OCI-LY1 (cell line): ENCODE measurements around the gene TAF11L11.
"Not testable (repeated sequence)": the region's sequence is repeated elsewhere in the genome, so short reads cannot be mapped to it uniquely, and the experiment has no call there.

Experiments used
- H2AFZ ChIP-seq: fragments of 200-600 bp; sonication (generic), shearing (Covaris generic); 2 replicates; pipeline ENCODE4 v1.6.0; 2014; ENCODE audit warnings: antibody characterized with exemption, mild to moderate bottlenecking, low read length
- H3F3A ChIP-seq: fragments of 200-600 bp; sonication (generic), shearing (Covaris generic); 2 replicates; pipeline ENCODE4 v1.6.0; 2014; ENCODE audit warnings: mild to moderate bottlenecking, antibody characterized with exemption, low read length, moderate library complexity; ENCODE audit not compliant: insufficient read depth
- H3K27ac ChIP-seq: fragments of 200-600 bp; sonication (generic); 2 replicates; pipeline ENCODE4 v1.5.1; 2014; ENCODE audit warnings: low read length, mixed run types, mild to moderate bottlenecking, low read depth; ENCODE audit not compliant: poor library complexity, severe bottlenecking
- H3K27me3 ChIP-seq: fragments of 200-600 bp; sonication (generic); 2 replicates; pipeline ENCODE4 v1.6.0; 2014; ENCODE audit warnings: antibody characterized with exemption, mild to moderate bottlenecking, low read length, moderate library complexity; ENCODE audit not compliant: insufficient read depth
- H3K36me3 ChIP-seq: fragments of 200-600 bp; sonication (generic); 2 replicates; pipeline ENCODE4 v1.6.1; 2014; ENCODE audit warnings: mild to moderate bottlenecking, antibody characterized with exemption, low read length, moderate library complexity, mixed read lengths; ENCODE audit not compliant: insufficient read depth
- H3K4me1 ChIP-seq: fragments of 200-600 bp; sonication (generic); 2 replicates; pipeline ENCODE4 v1.5.1; 2014; ENCODE audit warnings: mild to moderate bottlenecking, low read length, moderate library complexity; ENCODE audit not compliant: insufficient read depth, severe bottlenecking
- H3K4me2 ChIP-seq: fragments of 200-600 bp; sonication (generic), shearing (Covaris generic); 2 replicates; pipeline ENCODE4 v1.6.1; 2014; ENCODE audit warnings: low read length
- H3K4me3 ChIP-seq: fragments of 200-600 bp; sonication (generic); 2 replicates; pipeline ENCODE4 v1.5.1; 2014; ENCODE audit warnings: low read length, low read depth, mild to moderate bottlenecking, mixed read lengths; ENCODE audit not compliant: poor library complexity, severe bottlenecking
- H3K79me2 ChIP-seq: fragments of 200-600 bp; shearing (Covaris generic); 2 replicates; pipeline ENCODE4 v1.6.1; 2016; ENCODE audit warnings: mixed run types, low read length, mixed read lengths; ENCODE audit not compliant: insufficient read depth
- H3K9ac ChIP-seq: fragments of 200-600 bp; sonication (generic), shearing (Covaris generic); 2 replicates; pipeline ENCODE4 v1.6.1; 2014; ENCODE audit warnings: mild to moderate bottlenecking, low read length, mixed read lengths
- H3K9me2 ChIP-seq: fragments of 200-600 bp; sonication (generic), shearing (Covaris generic); 2 replicates; pipeline ENCODE4 v1.6.1; 2014; ENCODE audit warnings: low read depth, mild to moderate bottlenecking, low read length, mixed read lengths
- H3K9me3 ChIP-seq: fragments of 200-600 bp; shearing (Covaris generic); 2 replicates; pipeline ENCODE4 v1.6.1; 2014; ENCODE audit warnings: low read length, mixed read lengths
- H4K20me1 ChIP-seq: fragments of 200-600 bp; sonication (generic), shearing (Covaris generic); 2 replicates; pipeline ENCODE4 v1.6.0; 2016; ENCODE audit warnings: mild to moderate bottlenecking, low read length; ENCODE audit not compliant: insufficient read depth
- CTCF ChIP-seq: fragments of 200-600 bp; sonication (generic), shearing (Covaris generic); IDR thresholded peaks from 2 replicates; pipeline ENCODE4 v1.5.1; 2017; ENCODE audit warnings: mild to moderate bottlenecking, antibody characterized with exemption, low read length, moderate library complexity, mixed read lengths
- EZH2 ChIP-seq: fragments of 200-600 bp; sonication (generic), shearing (Covaris generic); IDR thresholded peaks from 2 replicates; pipeline ENCODE4 v1.8.0; 2017; ENCODE audit warnings: borderline replicate concordance, mixed run types, mild to moderate bottlenecking, antibody characterized with exemption, low read length, moderate library complexity, mixed read lengths

Gene TAF11L11

DNA sequence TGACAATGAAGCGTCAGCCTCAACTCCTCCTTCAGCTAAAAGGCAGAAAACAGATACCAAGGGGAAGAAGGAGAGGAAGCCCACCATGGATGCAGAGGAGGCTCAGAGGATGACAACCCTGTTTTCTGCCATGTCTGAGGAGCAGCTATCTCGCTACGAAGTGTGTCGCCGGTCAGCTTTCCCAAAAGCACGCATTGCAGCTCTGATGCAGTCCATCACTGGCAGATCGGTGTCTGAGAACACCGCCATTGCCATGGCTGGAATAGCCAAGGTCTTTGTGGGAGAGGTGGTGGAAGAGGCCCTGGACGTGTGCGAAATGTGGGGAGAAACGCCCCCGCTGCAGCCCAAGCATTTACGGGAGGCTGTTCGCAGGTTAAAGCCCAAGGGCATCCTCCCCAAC lies 968 bp downstream of the TAF11L11 start:
- no peaks in the 10 kb centered on the region for H3K4me1 ChIP-seq
- H3K9ac ChIP-seq = no peak overlapping the region
- TF ChIP-seq CTCF = no peak
- no peak for TF ChIP-seq EZH2
- H3K9me2 ChIP-seq = no peaks in the 10 kb centered on the region
- H4K20me1 ChIP-seq = no peaks in the 10 kb centered on the region
- no peaks in the 10 kb centered on the region for H3K79me2 ChIP-seq
- H3K27me3 ChIP-seq = no peaks in the 10 kb centered on the region
- H3F3A ChIP-seq = no peaks in the 10 kb centered on the region
- no peak overlapping the region for H3K4me3 ChIP-seq
- no peak overlapping the region for H3K27ac ChIP-seq
- H3K9me3 ChIP-seq = no peaks in the 10 kb centered on the region
- no peaks in the 10 kb centered on the region for H3K36me3 ChIP-seq
- H3K4me2 ChIP-seq = no peak overlapping the region
- no peak overlapping the region for H2AFZ ChIP-seq

DNA sequence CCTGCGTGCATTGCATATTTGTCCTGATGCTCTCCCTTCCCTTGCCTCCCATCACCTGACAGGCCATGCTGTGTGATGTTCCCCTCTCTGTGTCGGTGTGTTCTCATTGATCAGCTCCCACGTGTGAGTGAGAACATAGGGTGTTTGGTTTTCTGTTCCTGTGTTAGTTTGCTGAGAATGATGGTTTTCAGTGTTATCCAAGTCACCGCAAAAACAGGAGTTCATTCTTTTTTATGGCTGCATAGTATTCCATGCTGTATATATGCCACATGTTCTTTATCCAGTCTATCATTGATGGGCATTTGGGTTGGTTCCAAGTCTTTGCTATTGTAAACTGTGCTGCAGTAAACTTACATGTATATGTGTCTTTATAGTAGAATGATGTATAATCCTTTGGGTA lies 3.5 kb downstream of the TAF11L11 start:
- H3K9me3 ChIP-seq, H2AFZ ChIP-seq, H3K9me2 ChIP-seq, H3K4me1 ChIP-seq, H3K4me3 ChIP-seq, H3K36me3 ChIP-seq, H3K4me2 ChIP-seq, H3K27me3 ChIP-seq, H3K79me2 ChIP-seq, H3K27ac ChIP-seq, H3K9ac ChIP-seq, H3F3A ChIP-seq, H4K20me1 ChIP-seq: not testable (repeated sequence)

- not testable (repeated sequence) for H3K27me3 ChIP-seq, H3K4me2 ChIP-seq, H3K4me3 ChIP-seq, H3F3A ChIP-seq, H3K36me3 ChIP-seq, H2AFZ ChIP-seq, H3K79me2 ChIP-seq, H4K20me1 ChIP-seq, H3K9me3 ChIP-seq, H3K27ac ChIP-seq, H3K9me2 ChIP-seq, H3K9ac ChIP-seq, H3K4me1 ChIP-seq
Observed at GRCh38 chr5:17610092-17610491, 6.1 kb downstream of the TAF11L11 start, which contains the start of gene TAF11L12. Gene TAF11L12, plus strand, starts transcription at chr5:17610392.

GRCh38 chr5:17614872-17615605 lies 11.1 kb downstream of the TAF11L11 start:
- H3K9me2 ChIP-seq = no peaks in the 10 kb centered on the region
- no peaks in the 10 kb centered on the region for H3K9me3 ChIP-seq
- no peaks in the 10 kb centered on the region for H4K20me1 ChIP-seq
- no peaks in the 10 kb centered on the region for H3F3A ChIP-seq
- H3K36me3 ChIP-seq = no peaks in the 10 kb centered on the region
- H3K27ac ChIP-seq = no peak overlapping the region
- H3K4me1 ChIP-seq = no peaks in the 10 kb centered on the region
- H3K79me2 ChIP-seq = no peaks in the 10 kb centered on the region
- no peak overlapping the region for H3K4me2 ChIP-seq
- H3K27me3 ChIP-seq = no peaks in the 10 kb centered on the region
- no peak overlapping the region for H3K9ac ChIP-seq
- TF ChIP-seq CTCF (no peak), EZH2 (no peak)
- H2AFZ ChIP-seq = no peak overlapping the region
- H3K4me3 ChIP-seq = no peak overlapping the region
